ENCODE results near the gene HTR6.
"Not testable (repeated sequence)": the region's sequence is repeated elsewhere in the genome, so short reads cannot be mapped to it uniquely, and the experiment has no call there.

Gene HTR6

DNA sequence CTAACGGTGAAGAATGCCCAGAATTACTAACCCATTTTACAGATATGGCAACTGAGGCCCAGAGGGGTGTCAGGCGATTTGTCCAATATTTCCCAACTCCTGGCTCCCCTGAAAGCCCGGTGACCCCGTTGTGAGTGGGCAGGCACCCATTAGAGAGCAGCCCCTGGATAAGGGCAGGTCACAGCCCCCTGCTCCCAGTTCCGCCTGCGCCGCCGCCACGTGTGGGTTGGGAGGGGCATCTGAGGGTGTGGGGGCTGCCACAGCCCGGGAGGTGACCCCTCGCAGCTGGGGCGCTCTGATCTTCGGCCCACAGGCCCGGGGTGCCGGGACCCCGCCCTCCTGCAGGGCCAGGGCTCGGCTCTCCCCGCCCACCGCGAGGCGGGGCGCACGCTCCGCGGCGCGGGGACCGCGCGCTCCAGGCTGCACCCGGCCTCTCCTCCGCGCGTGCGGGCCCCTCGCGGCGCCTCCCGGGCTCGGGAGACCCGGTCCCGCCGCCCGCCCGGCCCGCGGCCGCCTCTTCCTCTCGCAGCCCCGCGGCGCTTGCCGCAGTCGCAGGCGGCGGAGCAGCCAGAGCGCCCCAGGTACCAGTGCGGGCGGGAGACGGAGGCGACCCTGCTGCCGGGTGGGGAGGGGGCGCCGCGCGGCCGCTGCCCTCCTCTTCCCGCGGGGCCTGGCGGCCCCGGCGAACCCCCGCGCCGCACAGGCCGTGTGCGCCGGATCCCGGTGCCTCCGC lies at the start of gene HTR6:
Gene HTR6, plus strand, starts transcription at position 423 of the 733 bp plus-strand sequence. CDS start 879 bp downstream, outside the sequence.
- no peak for DNase-seq

DNA sequence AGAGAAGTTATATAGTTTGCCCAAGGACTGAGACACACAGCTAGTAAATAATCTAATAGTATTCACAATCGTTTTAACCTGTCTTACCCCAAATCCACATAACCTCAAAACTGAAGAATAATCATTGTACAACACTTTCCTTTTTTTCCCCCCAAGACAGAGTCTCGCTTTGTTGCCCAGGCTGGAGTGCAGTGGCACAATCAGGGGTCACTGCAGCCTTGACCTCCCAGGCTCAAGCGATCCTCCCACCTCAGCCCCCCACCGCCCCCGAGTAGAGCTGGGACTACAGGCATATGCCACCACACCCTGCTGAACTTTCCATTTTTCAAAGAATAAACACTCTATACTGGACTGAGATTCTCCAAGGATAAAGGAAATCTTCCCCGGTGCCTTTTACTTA lies 49.2 kb upstream of the HTR6 start:
- no peak for DNase-seq

GRCh38 chr1:19616489-19616888 lies 48.2 kb upstream of the HTR6 start:
- no peak for DNase-seq

GRCh38 chr1:19617376-19617775 lies 47.3 kb upstream of the HTR6 start:
- no peak for DNase-seq

- DNase-seq, result no peak
Measured at GRCh38 chr1:19618428-19618827, 46.2 kb upstream of the HTR6 start.

DNA sequence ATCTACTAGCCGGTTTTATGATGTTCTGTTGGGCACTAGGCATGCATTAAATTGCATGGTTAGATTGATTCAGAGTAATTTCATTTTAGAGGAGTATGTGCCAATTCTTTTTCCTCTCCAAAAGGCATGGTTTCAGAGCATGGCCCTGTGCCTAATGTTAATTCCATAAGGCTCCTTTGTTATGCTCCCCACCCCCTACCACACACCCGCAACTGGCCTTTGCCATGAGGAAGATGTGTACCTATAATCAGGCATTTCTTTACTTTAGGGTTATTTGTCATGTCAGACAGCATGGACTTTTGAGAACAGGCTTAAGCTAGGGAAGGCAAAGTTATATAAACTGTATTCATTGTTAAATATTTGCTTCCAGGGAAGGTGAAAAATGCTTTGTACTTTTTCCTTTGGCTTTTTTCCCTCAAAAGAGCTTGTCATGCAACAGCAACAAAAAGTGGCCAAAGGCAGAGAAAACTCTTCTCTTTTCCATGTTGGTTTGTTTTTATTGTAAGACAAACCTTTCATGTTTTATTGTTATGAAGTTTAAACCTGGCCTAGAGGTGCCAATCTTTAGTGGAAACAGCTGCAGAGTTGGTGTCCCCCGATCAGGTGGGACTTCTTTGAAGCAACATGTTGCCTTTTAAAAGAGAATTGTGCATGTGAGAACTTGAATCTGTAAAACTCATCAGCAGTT lies 44.8 kb upstream of the HTR6 start:
- no peak for DNase-seq

DNA sequence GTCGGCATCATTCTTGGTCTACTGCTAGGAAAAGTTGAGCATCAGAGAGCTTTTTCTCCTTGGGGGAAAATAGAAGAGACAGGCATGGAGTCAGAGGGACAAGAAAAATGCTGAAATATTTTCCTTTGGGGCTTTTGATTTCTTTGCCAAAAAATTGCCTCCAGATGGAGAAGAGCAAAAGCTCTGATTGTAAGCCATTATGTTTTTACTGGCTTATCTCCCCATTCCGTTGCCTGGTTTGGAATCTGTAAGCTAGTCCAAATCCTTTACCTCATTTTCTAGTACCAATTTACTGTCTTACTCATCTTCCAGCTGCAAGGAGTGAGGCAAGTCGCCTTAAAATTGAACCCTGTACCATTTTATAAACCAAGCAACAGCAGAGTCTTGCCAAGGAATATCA lies 43.9 kb upstream of the HTR6 start:
- no peak for DNase-seq

DNA sequence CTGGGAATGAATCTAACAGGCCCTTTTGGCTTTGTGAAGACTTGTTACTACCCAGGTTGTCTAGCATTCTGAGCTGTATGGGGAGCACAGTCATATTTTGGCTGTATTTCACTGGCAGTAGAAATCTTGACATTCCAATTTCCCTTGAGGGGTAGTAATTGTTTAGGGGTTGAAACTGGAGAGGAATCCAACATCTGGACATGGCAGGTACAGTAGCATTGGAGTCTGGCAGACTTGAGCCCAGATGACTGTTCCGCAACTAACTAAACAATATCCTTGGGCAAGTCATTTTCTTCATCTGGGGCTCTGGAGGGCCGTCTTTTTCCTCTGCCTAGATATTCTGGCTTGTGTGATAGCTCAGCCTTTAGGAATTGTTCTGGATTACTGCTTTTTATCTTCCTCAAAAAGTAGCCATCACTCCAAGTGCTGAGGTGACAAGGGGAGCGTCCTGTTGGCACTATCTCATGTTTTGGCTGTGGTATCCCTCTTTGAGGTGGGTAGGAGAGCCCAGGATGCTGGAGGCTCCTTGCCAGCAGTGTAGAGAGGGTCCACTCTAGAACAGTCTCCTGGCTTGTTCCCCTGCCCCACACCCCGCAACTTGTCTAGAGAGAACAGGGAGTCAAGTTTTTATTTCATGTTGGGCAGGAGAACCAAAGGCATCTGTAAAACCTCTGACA lies 43.3 kb upstream of the HTR6 start:
- no peak for DNase-seq

DNA sequence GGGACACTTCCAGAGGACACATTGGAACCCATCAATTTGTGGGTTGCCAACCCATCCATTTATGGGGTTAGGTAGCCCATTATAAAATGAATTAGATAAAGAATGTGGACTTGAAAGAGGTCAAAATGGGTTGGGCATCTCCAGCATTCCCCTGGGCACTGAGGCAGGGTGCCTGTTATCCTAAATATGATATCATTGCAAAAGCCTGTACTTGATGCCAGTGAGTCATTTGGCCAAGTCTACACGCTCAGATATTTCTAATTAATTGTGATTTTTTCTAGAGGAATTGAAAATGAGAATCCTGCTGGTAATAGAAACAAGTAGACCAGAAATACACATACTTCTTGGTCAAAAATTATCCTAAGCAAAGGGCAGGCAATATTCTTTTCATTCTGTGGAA lies 42.5 kb upstream of the HTR6 start:
- DNase-seq, result no peak

GRCh38 chr1:19623523-19623922 lies 41.2 kb upstream of the HTR6 start:
- no peak for DNase-seq

DNA sequence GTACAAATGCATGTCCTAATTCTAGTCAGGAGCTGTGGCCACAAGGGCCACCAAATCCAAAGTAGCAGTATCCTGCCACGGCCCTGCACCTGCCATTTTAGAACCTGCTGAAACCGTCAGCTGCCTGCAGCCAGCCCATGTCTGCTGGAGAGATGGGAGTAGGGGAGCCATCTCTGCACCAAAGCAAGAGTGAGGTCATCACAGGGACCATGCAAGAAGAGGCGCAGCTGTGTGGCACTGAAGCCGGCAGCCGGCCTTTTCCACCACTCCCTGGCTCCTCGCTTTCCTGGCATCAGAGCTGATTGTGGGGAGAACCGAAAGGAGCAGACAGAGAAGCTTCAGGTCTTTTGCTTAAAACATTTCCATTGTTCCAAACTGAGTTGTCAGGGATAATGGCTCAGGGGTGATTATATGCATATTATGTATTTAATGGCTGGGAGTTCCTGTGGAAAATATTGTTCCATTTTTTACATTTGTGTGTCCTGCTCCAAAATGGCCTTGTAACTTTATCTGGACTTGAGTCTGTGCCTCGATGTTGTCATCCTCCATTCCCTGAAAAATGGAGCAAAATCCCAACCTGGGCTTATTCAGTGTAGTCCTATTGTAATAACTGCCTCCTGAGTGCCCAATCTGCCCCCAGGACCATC lies 39.3 kb upstream of the HTR6 start:
- no peak for DNase-seq

GRCh38 chr1:19628879-19629278 lies 35.8 kb upstream of the HTR6 start:
- no peak for DNase-seq

GRCh38 chr1:19629357-19629756 lies 35.3 kb upstream of the HTR6 start:
- no peak for DNase-seq

- DNase-seq, result not testable (repeated sequence)
Measured at GRCh38 chr1:19630192-19630591, 34.5 kb upstream of the HTR6 start.

DNA sequence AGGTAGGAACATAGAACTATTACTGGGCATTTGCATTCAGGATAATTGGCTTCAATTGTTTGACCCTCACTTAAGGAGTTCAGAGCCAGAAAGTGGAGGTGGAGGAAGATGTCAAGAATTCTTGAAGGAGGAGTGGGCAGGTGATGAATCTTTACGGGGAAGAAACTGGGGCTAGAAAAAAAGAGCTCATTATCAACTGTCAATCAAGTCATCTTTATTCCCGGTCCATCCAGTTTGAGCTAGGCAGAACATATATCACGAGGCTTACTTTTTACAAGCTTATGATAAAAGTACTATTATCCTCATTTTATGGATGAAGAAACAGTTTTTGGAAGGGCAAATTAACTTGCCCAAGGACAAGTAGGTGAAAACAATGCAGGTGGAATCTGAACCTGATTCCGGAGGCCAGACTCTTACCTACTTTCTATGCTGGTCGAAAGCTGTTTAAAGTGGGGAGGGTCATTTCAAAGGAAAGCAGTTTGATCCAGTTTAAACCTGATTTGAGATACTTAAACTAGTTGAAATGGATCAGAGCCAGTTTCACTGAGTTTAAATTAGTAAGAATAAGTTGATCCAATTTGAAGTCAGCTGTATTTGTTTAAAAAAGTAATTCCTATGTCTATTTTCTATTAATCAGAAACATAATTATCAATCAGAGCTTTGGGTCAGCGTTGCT lies 33.8 kb upstream of the HTR6 start:
- no peak for DNase-seq

DNA sequence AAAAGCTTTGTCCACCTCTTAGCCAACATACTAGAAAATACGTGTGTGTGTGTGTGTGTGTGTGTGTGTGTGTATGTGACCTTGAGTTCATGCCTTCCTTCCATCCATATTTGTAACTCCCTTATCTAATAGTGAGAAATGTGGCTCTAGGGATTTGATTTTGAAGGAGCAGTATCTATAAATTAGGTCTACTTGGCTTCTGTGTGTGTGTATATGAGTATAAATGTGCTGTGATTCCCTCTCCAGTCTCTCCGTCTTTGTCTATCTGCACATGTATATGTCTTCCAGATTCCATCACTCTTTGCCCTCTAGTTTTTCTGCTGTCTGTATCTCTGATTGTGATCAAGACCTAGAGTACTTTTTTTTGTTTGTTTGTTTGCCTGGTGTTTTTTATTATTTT lies 32.5 kb upstream of the HTR6 start:
- DNase-seq, result no peak

GRCh38 chr1:19633106-19633505 lies 31.6 kb upstream of the HTR6 start:
- no peak for DNase-seq

- DNase-seq, result not testable (repeated sequence)
Measured at GRCh38 chr1:19635064-19635463, 29.6 kb upstream of the HTR6 start.

GRCh38 chr1:19635646-19636045 lies 29.0 kb upstream of the HTR6 start:
- no peak for DNase-seq

DNA sequence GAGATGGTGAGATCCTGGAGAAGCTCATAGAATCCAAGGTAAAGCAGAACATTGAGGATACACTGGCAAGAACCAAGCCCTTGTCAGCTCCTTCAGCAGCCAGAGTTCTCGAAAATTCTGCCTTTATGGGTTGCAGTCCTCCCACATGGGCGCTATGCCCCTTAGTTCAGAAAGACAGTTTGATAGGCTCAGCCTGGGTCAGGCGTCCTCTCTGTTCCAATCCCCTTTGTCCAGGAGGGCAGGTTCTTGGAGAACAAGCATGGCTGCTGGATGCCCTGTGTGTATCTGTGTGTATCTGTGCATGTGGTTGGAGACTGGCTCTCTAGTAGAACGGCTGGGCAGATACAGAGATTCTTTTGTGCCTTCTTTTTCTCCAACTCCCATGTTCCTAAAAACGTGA lies 28.6 kb upstream of the HTR6 start:
- no peak for DNase-seq

DNA sequence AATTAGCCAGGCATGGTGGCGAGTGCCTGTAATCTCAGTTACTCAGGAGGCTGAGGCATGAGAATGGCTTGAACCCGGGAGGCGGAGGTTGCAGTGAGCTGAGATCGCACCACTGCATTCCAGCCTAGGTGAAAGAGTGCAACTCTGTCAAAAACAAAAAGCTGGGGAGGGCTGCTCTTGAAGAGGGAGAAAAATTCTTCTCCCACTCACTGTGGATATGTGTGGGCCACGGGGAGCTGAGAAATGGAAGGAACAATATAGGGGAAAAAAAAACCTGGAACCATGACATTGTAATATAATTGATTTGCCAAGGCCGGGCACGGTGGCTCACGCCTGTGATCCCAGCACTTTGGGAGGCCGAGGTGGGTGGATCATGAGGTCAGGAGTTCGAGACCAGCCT lies 27.9 kb upstream of the HTR6 start:
- DNase-seq, result not testable (repeated sequence)

- DNase-seq, result no peak
Measured at GRCh38 chr1:19637606-19638005, 27.1 kb upstream of the HTR6 start.

GRCh38 chr1:19639228-19639627 lies 25.4 kb upstream of the HTR6 start:
- not testable (repeated sequence) for DNase-seq

Measured in stimulated activated CD4-positive, alpha-beta T cell treated with anti-CD3 and anti-CD28 coated beads, Interleukin-1b, Interleukin-23, amount 100 ng/mL, for 48 hours (primary cell).